Lung (tissue), 12 donors: ENCODE measurements around the gene TPI1. TPM values are rescaled to one million over a fixed set of nuclear protein-coding genes. Genes with fewer than 3 reads are reported as not detected.

ENCODE experiments used
- ATAC-seq: fragments of 200-7000 bp; cut with Tn5 transposase; one replicate; pipeline ENCODE4 v1.9.1; 2020; ENCODE audit warnings: moderate number of reproducible peaks; ENCODE audit not compliant: insufficient read depth, low FRiP score
- DNase-seq, 3 donors: peaks; one replicate each; pipeline ENCODE4 v3.0.0-alpha.2; 2013 to 2017
- H3K27ac ChIP-seq, 2 donors: one replicate each; pipeline ENCODE4 v1.5.1; 2013; ENCODE audit warnings: mild to moderate bottlenecking in 2 of 2, moderate library complexity in 2 of 2, control low read depth in 1 of 2, inconsistent platforms in 1 of 2, low read depth in 1 of 2, low read length in 1 of 2
- H3K27me3 ChIP-seq, 3 donors: one replicate each; pipeline ENCODE4 v1.5.1; 2013; ENCODE audit warnings: low read length in 2 of 3; ENCODE audit not compliant: control insufficient read depth in 3 of 3, insufficient read depth in 3 of 3
- H3K36me3 ChIP-seq, 4 donors: one replicate each; pipeline ENCODE4 v1.5.1; 2013; ENCODE audit warnings: low read length in 4 of 4, mild to moderate bottlenecking in 1 of 4, moderate library complexity in 1 of 4; ENCODE audit not compliant: control insufficient read depth in 4 of 4, insufficient read depth in 4 of 4
- H3K4me1 ChIP-seq, 5 donors: one replicate each; pipeline ENCODE4 v1.5.1; 2013; ENCODE audit warnings: low read length in 5 of 5, mild to moderate bottlenecking in 2 of 5, moderate library complexity in 1 of 5; ENCODE audit not compliant: control insufficient read depth in 5 of 5, insufficient read depth in 5 of 5
- H3K4me3 ChIP-seq: one replicate; pipeline ENCODE4 v1.5.1; 2013; ENCODE audit warnings: mild to moderate bottlenecking, control low read depth, moderate library complexity
- H3K9ac ChIP-seq, 2 donors: one replicate each; pipeline ENCODE4 v1.5.1; 2013; ENCODE audit warnings: low read length in 2 of 2, control low read depth in 1 of 2; ENCODE audit not compliant: insufficient read depth in 1 of 2
- H3K9me3 ChIP-seq, 4 donors: one replicate each; pipeline ENCODE4 v1.5.1; 2013; ENCODE audit warnings: low read length in 3 of 4, mild to moderate bottlenecking in 1 of 4, moderate library complexity in 1 of 4; ENCODE audit not compliant: control insufficient read depth in 4 of 4, insufficient read depth in 3 of 4
- WGBS, 2 donors: extraction: QIAGEN DNeasy Blood & Tissue Kit; methylation state at CpG; one replicate each; pipeline ENCODE4 v1.1.7; 2013; 5-methylcytosine and 5-hydroxymethylcytosine counted together
- polyA plus RNA-seq, 2 donors: library from polyadenylated mRNA; stranded (reverse); fragments of 200-250 nt; gene quantifications; one replicate each; pipeline ENCODE4 v1.2.1, GENCODE V29; 2013
- total RNA-seq, 2 donors: library from RNA; depleted of rRNA in 1 of 2; stranded (reverse); fragments of >200 nt in 1 of 2; gene quantifications; one replicate each; pipeline ENCODE4 v1.2.1, GENCODE V29; 2014 to 2021
- TF ChIP-seq, protein P1 (sequence below): IDR thresholded peaks from 2 replicates; pipeline ENCODE4 v1.5.1; 2012; ENCODE audit warnings: mild to moderate bottlenecking; ENCODE audit errors: control extremely low read depth, extremely low read depth
- donor health status: control.
- donor health status: control.
- donor health status: Bipolar disorder and iron deficiency.
- donor health status: healthy.
- donor health status: DM: yes; HTN: yes; CAD: no.

Gene TPI1
- total and polyA plus RNA-seq, 4 donors, result 256 to 1,097 (median 435) TPM

DNA sequence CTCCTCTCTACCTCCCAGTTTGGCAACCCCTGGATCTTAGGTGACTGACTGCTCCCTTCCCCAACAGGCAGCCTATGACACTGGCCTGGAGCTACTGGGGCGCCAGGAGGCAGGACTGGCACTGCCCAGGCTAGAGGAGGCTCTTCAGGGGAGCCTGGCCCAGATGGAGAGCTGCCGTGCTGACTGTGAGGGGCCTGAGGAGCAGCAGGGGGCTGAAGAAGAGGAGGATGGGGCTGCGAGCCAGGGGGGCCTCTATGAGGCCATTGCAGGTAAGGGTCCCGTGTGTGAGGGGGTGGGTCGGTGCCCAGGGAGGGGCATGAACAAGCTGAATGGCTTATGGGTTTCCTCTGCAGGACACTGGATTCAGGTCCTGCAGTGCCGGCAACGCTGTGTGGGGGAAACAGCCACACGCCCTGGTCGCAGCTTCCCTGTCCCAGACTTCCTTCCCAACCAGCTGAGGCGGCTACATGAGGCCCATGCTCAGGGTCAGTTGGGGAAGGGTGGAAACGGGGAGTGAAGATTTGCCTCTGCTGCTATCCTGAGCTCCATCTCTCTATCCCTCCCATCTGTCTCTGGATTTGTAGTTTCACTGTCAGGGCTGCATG lies 36.9 kb upstream of the TPI1 start:
- Histone ChIP-seq H3K27me3 (no peaks in the 10 kb centered on the region), H3K4me1 (peaks cover 0 to 26% (median 2%) of the 10 kb centered on the region in 5 donors), H3K4me3 (no peak overlapping the region), H3K36me3 (peaks cover 0 to 12% (median 6%) of the 10 kb centered on the region in 4 donors), H3K9me3 (no peaks in the 10 kb centered on the region), H3K27ac (no peak overlapping the region), H3K9ac (no peak overlapping the region)
- ATAC-seq (no peak), DNase-seq (no peak)
- WGBS, 2 donors, result 69 to 85% methylated on average over 11 of the region's 11 CpGs
- TF ChIP-seq, protein P1, sequence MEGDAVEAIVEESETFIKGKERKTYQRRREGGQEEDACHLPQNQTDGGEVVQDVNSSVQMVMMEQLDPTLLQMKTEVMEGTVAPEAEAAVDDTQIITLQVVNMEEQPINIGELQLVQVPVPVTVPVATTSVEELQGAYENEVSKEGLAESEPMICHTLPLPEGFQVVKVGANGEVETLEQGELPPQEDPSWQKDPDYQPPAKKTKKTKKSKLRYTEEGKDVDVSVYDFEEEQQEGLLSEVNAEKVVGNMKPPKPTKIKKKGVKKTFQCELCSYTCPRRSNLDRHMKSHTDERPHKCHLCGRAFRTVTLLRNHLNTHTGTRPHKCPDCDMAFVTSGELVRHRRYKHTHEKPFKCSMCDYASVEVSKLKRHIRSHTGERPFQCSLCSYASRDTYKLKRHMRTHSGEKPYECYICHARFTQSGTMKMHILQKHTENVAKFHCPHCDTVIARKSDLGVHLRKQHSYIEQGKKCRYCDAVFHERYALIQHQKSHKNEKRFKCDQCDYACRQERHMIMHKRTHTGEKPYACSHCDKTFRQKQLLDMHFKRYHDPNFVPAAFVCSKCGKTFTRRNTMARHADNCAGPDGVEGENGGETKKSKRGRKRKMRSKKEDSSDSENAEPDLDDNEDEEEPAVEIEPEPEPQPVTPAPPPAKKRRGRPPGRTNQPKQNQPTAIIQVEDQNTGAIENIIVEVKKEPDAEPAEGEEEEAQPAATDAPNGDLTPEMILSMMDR, result no peak

DNA sequence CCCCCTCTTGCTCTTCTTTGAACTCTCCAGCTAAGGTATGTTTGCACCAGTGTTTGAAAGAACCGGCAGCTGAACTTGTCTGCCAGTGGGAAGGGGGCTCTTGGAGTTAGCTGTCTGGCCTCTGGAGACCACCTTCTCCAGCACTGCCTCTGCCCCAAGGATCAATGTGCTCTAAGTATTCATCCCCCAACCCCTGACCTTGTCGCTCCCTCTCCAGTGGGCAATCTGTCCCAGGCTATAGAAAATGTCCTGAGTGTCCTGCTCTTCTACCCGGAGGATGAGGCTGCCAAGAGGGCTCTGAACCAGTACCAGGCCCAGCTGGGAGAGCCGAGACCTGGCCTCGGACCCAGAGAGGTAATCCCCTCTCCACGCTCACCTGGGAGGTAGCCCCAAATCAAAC lies 36.3 kb upstream of the TPI1 start:
- H3K9me3 ChIP-seq, result no peaks in the 10 kb centered on the region
- no peak for DNase-seq

DNA sequence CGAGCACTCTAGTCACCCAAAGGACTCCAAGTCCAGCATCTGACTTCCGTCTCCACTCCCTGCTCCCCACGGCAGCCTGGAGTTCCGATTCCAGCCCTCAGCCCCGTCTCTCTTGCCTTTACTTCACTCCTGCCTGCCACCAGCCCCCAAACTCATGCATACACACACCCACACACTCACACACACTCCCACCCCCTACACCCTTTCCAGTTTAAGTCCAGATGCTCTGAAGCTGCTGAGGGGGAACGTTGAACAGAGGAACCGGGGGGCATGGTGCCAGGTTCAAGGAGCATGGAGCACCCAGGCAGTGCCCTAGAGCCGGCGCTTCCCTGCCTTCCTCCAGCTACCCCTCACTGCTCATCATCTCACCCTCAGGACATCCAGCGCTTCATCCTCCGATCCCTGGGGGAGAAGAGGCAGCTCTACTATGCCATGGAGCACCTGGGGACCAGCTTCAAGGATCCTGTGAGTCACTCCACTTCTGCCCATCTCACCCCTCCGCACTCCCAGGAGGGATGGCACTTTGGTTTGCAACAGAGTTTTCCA lies 35.8 kb upstream of the TPI1 start:
- DNase-seq (no peak), ATAC-seq (no peak)
- H3K4me3 ChIP-seq, result no peak overlapping the region
- no peak overlapping the region for H3K27ac ChIP-seq
- TF ChIP-seq, protein P1, result no peak
- H3K4me1 ChIP-seq, result peaks cover 0 to 25% (median 0%) of the 10 kb centered on the region in 5 donors
- no peaks in the 10 kb centered on the region for H3K9me3 ChIP-seq
- H3K36me3 ChIP-seq, result peaks cover 0 to 12% (median 7%) of the 10 kb centered on the region in 4 donors
- no peaks in the 10 kb centered on the region for H3K27me3 ChIP-seq
- 90 to 93% methylated on average over 11 to 12 of the region's 12 CpGs for WGBS, 2 donors
- H3K9ac ChIP-seq, result no peak overlapping the region

More for the DNA sequence above, 36.3 kb upstream of the TPI1 start:
- H3K27me3 ChIP-seq, result no peaks in the 10 kb centered on the region
- 90 to 97% methylated on average over 6 of the region's 6 CpGs for WGBS, 2 donors
- TF ChIP-seq, protein P1, result no peak
- H3K9ac ChIP-seq, result no peak overlapping the region
- H3K36me3 ChIP-seq, result peaks cover 0 to 12% (median 6%) of the 10 kb centered on the region in 4 donors
- peaks cover 0 to 25% (median 0%) of the 10 kb centered on the region in 5 donors for H3K4me1 ChIP-seq
- no peak for ATAC-seq
- H3K4me3 ChIP-seq, result no peak overlapping the region
- no peak overlapping the region for H3K27ac ChIP-seq
